GM18508 (cell line): ENCODE measurements around the gene CAMK2A.

Experiments
- ATAC-seq: cut with Tn5 transposase; IDR thresholded peaks from one replicate; pipeline ENCODE4 v1.9.1; 2021; ENCODE audit warnings: moderate number of reproducible peaks; ENCODE audit not compliant: insufficient read depth, unreplicated experiment

Gene CAMK2A

DNA sequence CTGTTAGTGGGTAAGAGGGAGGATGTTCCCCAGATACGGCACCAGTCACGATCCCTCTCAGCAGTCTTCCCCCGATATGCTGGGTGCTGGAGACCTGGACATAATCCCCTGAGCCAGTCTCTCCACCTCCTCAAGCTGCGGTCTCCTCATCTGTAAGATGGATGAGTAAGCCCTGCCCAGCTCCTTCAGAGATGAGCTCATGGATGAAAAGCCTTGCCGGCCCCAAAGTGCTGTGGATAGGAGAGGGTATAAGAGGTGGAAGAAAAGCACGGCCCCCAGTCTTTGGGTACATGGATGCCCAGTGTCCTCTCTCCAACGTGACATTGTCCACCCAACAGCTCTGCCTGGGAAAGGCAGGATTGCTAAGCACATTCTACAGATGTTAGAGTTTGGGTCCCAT lies 4.5 kb downstream of the CAMK2A start:
- no peak for ATAC-seq

- ATAC-seq, result no peak
These were observed 5.3 kb downstream of the CAMK2A start for GRCh38 chr5:150284311-150284710.

GRCh38 chr5:150283904-150284303 lies 5.7 kb downstream of the CAMK2A start:
- ATAC-seq, result no peak

- no peak for ATAC-seq
These were observed 7.6 kb downstream of the CAMK2A start for GRCh38 chr5:150281987-150282386.

- ATAC-seq, result no peak
These were observed 10.1 kb downstream of the CAMK2A start for GRCh38 chr5:150279330-150280020.

GRCh38 chr5:150278916-150279315 lies 10.7 kb downstream of the CAMK2A start:
- no peak for ATAC-seq

GRCh38 chr5:150278046-150278730 lies 11.4 kb downstream of the CAMK2A start:
- no peak for ATAC-seq

GRCh38 chr5:150277043-150277442 lies 12.5 kb downstream of the CAMK2A start:
- no peak for ATAC-seq

GRCh38 chr5:150274811-150275210 lies 14.8 kb downstream of the CAMK2A start:
- ATAC-seq, result no peak

GRCh38 chr5:150272531-150272930 lies 17.0 kb downstream of the CAMK2A start:
- ATAC-seq, result no peak

- no peak for ATAC-seq
These were observed 17.6 kb downstream of the CAMK2A start for GRCh38 chr5:150271923-150272322.

DNA sequence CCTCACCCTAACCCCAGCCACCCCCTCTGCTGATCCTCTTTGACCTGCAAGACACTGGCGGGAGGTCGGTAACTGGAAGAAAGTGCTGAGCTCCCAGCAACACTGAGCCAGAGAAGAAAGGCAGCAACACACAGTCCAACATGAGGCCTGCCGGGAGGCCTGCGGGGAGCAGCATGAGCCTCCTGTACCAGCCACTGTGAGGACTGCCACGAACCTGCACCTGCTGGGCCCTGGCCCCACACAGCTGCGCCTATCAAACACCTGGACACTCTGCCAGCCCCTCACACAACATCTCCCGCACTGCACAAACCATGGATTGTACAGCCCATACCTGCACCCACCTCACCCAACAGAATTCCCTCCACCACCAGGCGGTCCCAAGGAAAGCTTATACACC lies 18.3 kb downstream of the CAMK2A start:
- ATAC-seq, result no peak

- ATAC-seq, result no peak
These were observed 18.9 kb downstream of the CAMK2A start for GRCh38 chr5:150270541-150271295.

DNA sequence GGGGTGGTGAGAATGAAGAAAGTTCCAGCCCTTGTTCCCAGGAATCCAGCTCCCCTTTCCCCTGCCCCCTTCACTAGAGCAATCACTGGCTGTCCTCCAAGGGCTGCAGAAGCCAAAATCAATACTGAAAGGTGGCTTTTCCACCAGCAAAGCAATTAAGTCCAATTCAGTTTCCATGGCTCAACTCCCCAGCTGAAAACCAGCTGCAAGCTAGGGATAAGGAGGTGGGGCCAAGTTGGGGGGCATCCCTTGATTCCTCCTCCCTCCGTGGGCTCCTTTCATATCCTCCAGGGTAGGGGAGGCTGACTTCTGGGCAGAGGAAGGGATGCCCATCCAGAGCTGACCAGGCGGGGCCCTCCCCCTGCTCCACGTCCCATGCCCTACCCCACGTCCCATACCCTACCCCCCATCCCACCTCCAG lies 22.7 kb downstream of the CAMK2A start:
- ATAC-seq, result no peak

DNA sequence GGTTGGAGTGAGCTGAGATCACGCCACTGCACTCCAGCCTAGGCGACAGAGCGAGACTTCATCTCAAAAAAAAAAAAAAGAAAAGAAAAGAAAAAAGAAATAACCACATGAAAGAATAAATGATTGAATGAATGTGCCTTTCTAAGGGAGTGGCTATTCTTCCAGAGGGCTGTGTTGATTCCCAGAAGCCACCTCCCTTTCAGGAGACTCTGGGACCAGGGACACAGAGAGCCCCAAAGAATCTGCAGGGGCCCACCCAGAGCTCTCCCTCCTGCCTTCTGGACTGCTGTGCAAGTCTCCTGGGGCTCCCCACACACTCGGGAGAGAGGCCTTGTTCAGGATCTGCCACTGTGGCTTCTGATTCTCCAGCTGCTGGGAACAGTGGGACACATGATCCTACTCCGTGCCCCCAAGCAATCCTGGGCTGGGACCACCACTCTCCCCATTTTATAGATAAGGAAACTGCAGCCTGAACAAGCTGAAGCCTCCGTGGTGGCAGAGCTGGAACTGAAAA lies 23.6 kb downstream of the CAMK2A start:
- ATAC-seq, result no peak

DNA sequence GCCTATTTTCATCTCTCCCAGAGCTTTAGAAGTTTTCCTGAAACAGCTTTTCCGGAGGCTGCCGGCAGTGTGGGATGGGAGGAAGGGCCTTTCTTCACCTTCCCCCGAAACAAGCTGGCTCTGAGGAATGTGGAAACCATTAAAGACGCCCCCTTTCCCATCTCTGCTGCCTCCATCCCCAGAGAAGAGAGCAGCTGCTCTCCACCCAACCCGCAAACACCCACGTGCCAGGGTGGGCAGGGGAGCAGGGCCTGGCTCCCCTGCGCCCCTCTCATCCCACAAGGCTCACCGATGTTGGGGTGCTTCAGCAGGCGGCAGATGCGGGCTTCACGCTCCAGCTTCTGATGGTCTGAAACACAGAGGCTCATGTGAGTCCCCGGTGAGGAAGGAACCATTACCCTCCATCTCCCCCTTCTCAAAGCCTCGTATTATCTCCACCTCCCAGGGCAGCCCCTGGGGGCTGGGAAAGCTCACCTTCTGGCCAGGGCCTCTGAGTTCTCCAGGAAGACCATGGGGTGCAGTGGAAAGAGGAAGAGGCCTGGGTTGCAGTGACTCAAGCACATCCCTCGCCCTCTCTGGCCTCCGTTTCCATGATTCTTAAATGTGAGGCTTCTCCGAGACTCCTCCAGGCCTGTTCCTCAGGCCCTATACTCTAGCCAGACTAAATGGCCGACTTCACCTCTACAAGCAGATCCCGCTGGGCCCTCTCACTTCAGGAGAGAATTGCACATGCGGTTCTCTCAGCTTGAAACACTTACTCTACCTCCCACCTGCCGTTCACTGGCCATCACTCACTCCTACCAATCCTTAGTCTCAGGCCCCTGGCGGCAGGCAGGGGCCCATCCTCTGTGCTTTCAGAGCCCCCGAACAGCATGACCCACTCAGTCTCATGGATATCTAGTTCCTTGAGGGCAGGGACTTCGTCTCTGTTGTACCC lies 24.6 kb downstream of the CAMK2A start:
- no peak for ATAC-seq

GRCh38 chr5:150263801-150264621 lies 25.6 kb downstream of the CAMK2A start:
- no peak for ATAC-seq

GRCh38 chr5:150263375-150263775 lies 26.2 kb downstream of the CAMK2A start:
- ATAC-seq, result no peak

- no peak for ATAC-seq
These were observed 27.1 kb downstream of the CAMK2A start for GRCh38 chr5:150262502-150262901.
